ENCODE measurements around the gene ELAVL2. TPM values are rescaled to one million over a fixed set of nuclear protein-coding genes. Genes with fewer than 3 reads are reported as not detected.

Gene ELAVL2
- total RNA-seq, 1 donor from 2014 or later: 11.6 TPM

- TF ChIP-seq CTCF (conservative IDR thresholded peaks at IDR 0.05): no peak
- Mint-ChIP-seq H3K27me3 (peaks cover 49% of the 10 kb centered on the region), H3K9me3 (no peaks in the 10 kb centered on the region), H3K36me3 (no peaks in the 10 kb centered on the region), H3K4me3 (peak overlapping the region; percentile 61), H3K4me1 (ENCODE audit: unreplicated experiment) (no peaks in the 10 kb centered on the region), H3K27ac (no peak overlapping the region)
- DNase-seq (ENCODE audit: extremely low spot score, unreplicated experiment): no peak
Observed at GRCh38 chr9:23830476-23830805, 4.4 kb upstream of the ELAVL2 start.

GRCh38 chr9:23829580-23830475, 3.8 kb upstream of the ELAVL2 start:
- Mint-ChIP-seq H3K4me1 (ENCODE audit: unreplicated experiment) (no peaks in the 10 kb centered on the region), H3K36me3 (no peaks in the 10 kb centered on the region), H3K27me3 (peaks cover 47% of the 10 kb centered on the region), H3K27ac (no peak overlapping the region), H3K4me3 (peak overlapping the region; percentile 53), H3K9me3 (no peaks in the 10 kb centered on the region)
- no peak for TF ChIP-seq CTCF (conservative IDR thresholded peaks at IDR 0.05)
- no peak for DNase-seq (ENCODE audit: extremely low spot score, unreplicated experiment)

- H3K4me1 Mint-ChIP-seq (ENCODE audit: unreplicated experiment): no peaks in the 10 kb centered on the region
- H3K36me3 Mint-ChIP-seq: no peaks in the 10 kb centered on the region
- H3K27me3 Mint-ChIP-seq: peaks cover 28% of the 10 kb centered on the region
- TF ChIP-seq CTCF (conservative IDR thresholded peaks at IDR 0.05): no peak
- no peak overlapping the region for H3K27ac Mint-ChIP-seq
- no peaks in the 10 kb centered on the region for H3K9me3 Mint-ChIP-seq
- no peak overlapping the region for H3K4me3 Mint-ChIP-seq
- DNase-seq (ENCODE audit: extremely low spot score, unreplicated experiment): no peak
Observed at GRCh38 chr9:23825700-23826099, 340 bp downstream of the ELAVL2 start.

- Mint-ChIP-seq H3K4me3 (no peak overlapping the region), H3K36me3 (no peaks in the 10 kb centered on the region), H3K4me1 (ENCODE audit: unreplicated experiment) (no peaks in the 10 kb centered on the region), H3K27me3 (peaks cover 28% of the 10 kb centered on the region), H3K27ac (no peak overlapping the region), H3K9me3 (no peaks in the 10 kb centered on the region)
- TF ChIP-seq CTCF (conservative IDR thresholded peaks at IDR 0.05): no peak
- no peak for DNase-seq (ENCODE audit: extremely low spot score, unreplicated experiment)
Observed at GRCh38 chr9:23824830-23825591, 1.0 kb downstream of the ELAVL2 start.

GRCh38 chr9:23823986-23824829, 1.8 kb downstream of the ELAVL2 start:
- H3K27ac Mint-ChIP-seq: no peak overlapping the region
- no peaks in the 10 kb centered on the region for H3K36me3 Mint-ChIP-seq
- peaks cover 28% of the 10 kb centered on the region for H3K27me3 Mint-ChIP-seq
- H3K4me1 Mint-ChIP-seq (ENCODE audit: unreplicated experiment): no peaks in the 10 kb centered on the region
- no peak overlapping the region for H3K4me3 Mint-ChIP-seq
- DNase-seq (ENCODE audit: extremely low spot score, unreplicated experiment): no peak
- no peaks in the 10 kb centered on the region for H3K9me3 Mint-ChIP-seq
- TF ChIP-seq CTCF (conservative IDR thresholded peaks at IDR 0.05): no peak
